Adipose tissue (tissue), 3 donors: ENCODE data around the gene GGA1. TPM values are rescaled to one million over a fixed set of nuclear protein-coding genes. Genes with fewer than 3 reads are reported as not detected.
"Not testable (repeated sequence)": the region's sequence is repeated elsewhere in the genome, so short reads cannot be mapped to it uniquely, and the experiment has no call there.

Experiments
- H3K27ac ChIP-seq: one replicate; pipeline ENCODE4 v1.5.1; 2013; ENCODE audit warnings: low read depth, low read length
- WGBS, 3 donors: extraction: QIAGEN DNeasy Blood & Tissue Kit; methylation state at CpG; one replicate each; pipeline ENCODE4 v1.1.7; 2013; 5-methylcytosine and 5-hydroxymethylcytosine counted together
- polyA plus RNA-seq, 3 donors: library from polyadenylated mRNA; stranded (reverse); fragments of 200-250 nt; gene quantifications; one replicate each; pipeline ENCODE4 v1.2.3, GENCODE V29; 2013
- donor health status: healthy with polysubstance abuse.
- donor health status: Bipolar disorder and iron deficiency.
- donor health status: healthy.

Gene GGA1
- polyA plus RNA-seq, 3 donors, result 24.2 to 33.1 (median 29.8) TPM

DNA sequence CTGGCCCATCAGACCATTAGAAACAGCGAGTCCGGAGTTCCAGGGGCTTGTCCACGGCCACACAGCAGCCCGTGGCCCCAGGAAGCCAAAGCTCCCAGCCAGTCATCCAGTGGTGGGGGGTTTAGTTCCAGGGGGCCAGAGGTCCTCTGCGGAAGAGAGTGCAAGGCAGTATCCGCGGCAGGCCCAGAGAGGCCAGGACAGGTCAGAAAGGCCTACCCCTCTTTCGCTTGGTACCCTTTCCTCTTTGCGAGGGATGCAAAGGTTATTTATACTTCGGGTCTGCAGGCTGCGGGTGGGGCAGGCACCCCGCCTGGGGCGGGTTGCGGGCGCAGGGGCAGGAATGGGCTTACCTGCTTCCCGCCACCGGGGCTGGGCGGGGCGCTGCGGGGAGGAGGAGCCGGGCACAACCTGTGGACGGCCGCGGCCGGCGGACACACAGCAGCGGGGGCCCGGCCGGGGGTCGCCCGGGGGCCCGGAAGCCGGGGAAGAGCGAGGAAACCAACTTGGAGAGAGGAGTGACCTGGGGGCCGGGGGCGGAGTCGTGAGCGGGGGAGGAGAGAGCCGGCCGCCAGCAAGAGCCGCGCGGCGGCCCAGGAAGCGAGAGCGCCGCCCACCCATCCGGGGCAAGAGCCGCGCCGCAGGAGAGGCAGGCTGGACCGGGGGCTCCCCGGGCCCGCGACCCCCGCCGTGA lies 30.6 kb downstream of the GGA1 start, which contains the start of gene SH3BP1:
Gene SH3BP1, plus strand, starts transcription at position 600 of the 691 bp plus-strand sequence. CDS start 119 bp downstream, outside the sequence.
- 7 to 11% (median 7%) methylated on average over 41 to 57 of the region's 57 CpGs for WGBS, 3 donors
- H3K27ac ChIP-seq, result no peak within 1 kb of the TSS

DNA sequence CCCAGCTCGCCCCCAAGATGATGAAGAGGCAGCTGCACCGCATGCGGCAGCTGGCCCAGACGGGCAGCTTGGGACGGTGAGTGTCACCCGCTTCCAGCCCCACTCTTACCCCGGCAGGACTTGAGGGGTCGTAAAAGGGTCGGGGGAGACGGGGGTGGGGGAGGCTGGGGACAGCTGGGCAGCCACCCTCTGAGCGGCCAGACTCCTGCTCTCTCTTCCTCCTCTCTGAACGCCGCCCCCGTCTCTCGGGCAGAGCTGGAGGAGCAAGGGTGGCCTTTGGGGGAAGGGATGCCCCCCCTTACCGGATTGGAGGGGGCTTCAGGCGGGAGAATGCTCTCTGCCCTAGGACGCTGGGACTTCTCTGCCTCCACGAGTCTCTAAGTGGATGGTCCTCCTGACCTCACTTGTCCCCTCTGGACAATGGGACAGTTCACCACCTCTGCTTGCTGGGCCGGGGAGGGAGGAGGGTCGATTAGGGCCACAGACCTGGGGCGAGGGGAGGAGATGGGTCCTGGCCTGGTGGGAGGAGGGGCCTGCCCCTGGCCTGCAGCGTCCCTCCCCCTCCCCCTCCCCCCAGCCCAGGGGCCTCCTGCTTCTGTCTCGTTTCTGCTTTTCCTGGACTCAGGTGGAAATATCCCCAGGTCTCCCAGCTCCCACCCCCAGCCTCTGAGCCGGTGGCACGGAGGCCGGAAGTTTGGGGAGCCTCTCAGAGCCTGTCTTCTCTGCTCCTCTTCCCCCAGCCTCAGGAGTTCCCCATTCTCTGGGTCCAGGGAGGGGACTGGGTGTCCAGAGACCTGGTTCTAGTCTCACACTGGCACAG lies 31.3 kb downstream of the GGA1 start:
- H3K27ac ChIP-seq, result no peak overlapping the region
- 6 to 9% (median 6%) methylated on average over 22 to 27 of the region's 27 CpGs for whole genome bisulfite sequencing, 3 donors

DNA sequence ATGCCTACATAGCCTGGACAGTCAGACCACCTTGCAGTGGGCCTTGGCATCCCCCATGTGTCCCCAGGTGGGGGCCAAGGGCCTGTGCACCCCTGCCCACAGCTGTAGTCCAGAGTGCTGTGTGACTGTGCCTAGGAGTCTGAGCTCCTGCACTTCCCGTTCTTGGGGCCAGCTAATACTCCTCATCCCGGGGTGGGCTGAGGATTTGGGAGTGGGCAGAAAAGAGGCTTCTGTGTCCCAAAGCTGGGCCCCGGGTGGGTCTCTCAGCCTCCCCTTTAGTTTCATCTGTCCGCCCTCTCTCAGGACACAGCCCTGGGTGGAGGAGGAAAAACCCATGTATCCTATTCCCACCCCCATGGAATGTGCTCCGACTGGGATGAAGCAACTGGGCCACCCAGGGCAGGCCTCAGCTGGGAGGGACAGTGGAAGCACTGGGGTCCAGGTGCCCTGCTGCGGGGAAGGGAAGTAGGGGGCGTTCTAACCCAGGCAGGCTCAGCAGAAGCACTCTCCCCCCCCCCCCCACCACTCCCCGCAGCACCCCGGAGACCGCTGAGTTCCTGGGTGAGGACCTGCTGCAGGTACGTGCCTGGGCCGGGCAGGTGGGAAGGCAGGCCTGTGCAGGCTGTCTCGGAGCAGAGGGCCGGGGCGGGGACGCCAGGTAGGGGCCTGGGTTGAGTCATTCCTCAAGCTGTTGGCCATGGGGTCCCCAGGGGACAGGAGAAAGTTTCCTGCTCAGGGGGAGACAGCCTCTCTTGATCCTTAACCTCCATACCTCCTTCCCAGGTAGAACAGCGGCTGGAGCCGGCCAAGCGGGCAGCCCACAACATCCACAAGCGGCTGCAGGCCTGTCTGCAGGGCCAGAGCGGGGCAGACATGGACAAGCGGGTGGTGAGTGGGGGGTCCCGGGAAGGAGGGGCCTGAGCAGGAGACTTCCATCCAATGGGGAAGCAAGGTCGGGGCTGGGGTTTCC lies 32.2 kb downstream of the GGA1 start:
- WGBS, 3 donors, result 68 to 77% (median 71%) methylated on average over 18 to 24 of the region's 24 CpGs
- H3K27ac ChIP-seq, result no peak overlapping the region

DNA sequence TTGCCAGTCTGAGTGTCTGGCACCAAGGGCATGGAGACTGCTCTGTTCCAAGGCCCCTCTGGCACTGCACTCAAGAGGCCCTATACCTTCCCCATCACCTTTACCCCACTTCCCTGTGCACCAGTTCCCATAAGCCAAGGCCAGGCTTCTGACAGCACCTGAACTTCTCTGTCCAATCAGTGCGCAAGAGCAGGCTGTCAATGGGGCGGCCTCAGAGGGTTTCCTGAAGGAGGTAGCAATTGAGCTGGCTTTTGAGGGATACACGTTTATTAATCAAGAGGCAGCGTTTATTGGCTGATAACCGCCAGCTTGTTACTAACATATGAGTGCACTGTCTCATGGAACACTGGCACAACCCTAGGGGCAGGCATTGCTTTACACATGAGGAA lies 32.9 kb downstream of the GGA1 start:
- 66 to 94% (median 94%) methylated on average over 5 of the region's 5 CpGs for WGBS, 3 donors
- no peak overlapping the region for H3K27ac ChIP-seq

DNA sequence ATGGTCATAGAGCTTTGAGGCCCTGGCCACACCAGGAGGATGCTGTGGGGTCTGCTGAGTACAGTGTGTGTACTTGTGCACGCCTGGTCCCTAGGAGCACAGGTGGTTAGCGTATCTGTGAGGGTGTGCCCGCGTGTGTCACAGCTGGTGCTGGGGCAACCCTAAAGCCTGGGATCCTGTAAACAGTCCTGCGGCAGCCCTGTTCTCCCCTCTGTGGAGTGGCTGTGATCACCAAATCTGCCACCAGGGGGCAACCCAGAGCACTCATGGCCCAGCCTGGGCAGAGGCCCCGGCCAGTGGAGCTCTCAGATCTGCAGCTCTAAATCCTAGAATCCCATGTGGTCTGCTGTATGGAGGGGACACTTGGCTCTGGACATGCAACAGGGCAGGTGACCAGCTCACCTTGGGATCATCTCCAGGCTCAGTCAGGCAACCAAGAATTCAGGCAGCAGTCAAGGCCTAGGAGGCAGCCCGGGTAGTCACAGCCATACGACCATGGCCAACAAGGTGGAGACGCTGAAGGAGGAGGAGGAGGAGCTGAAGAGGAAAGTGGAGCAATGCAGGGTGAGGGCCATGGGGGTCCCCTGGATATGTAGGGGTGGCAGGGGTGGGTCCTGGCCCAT lies 34.7 kb downstream of the GGA1 start:
- H3K27ac ChIP-seq, result no peak overlapping the region
- WGBS, 3 donors, result 30 to 33% (median 32%) methylated on average over 9 of the region's 9 CpGs

DNA sequence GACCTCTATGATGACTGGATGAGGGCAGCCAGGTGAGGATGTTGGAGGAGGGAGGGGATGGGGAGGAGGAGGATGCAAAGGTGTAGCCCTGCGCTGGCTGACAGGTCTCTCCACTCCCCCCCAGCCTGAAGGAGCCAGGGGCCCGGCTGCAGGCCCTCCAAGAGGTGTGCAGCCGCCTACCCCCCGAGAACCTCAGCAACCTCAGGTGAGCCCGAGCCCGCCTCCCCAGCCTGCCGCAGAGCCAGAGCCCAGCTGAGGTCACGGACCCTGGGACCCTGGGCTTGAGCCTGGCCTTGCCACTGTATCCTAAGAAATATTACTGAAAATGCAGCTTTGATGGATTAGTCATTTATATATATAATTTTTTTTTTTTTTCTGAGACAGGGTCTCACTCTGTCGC lies 38.7 kb downstream of the GGA1 start:
- H3K27ac ChIP-seq, result no peak overlapping the region
- WGBS, 3 donors, result 93 to 99% (median 95%) methylated on average over 9 of the region's 9 CpGs

DNA sequence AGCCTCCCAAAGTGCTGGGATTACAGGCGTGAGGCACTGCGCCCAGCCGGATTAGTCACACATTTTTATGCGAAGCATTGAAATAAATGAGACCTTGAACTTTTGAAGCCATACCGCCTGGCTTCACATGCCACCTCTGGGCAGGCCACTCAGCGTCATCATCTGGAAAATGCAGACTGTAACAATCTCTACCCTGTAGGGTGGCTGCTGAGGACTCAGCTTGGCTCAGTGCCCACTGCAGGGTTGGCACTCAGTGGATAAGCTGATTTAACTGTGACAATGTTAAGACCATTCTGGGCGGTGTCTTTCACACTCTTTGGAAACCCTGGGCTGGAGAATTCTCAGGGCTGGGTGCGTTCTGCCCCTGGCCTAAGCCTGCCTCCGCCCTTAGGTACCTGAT lies 39.3 kb downstream of the GGA1 start:
- WGBS, 3 donors, result 68 to 93% (median 83%) methylated on average over 9 of the region's 9 CpGs
- H3K27ac ChIP-seq, result no peak overlapping the region

DNA sequence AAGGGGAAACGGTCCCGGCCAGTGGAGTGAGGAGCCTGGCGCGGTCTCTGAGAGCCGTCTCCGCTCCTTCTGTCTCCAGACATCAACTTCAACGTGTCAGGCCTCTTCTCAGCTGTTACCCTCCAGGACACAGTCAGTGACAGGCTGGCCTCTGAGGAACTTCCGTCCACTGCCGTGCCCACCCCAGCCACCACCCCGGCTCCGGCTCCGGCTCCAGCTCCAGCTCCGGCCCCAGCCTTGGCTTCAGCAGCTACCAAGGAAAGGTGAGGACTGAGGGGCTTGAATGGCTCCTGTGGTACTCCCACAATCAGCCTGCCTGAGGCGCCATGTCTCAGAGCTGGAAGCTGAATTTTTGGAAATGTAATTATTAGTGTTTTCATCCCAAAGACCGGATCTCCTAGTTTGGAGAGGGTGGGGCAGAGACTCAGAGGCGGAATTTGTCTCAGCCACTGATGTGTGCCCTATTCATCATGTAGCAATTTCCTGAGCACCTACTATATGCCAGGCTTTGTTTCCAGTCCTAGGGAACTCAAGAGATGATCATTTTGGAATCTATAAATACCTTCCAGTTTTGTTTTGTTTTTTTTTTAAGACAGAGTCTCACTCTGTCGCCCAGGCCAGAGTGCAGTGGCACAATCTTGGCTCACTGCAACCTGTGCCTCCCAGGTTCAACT lies 42.0 kb downstream of the GGA1 start:
- 94 to 96% (median 96%) methylated on average over 17 of the region's 17 CpGs for WGBS, 3 donors
- no peak overlapping the region for H3K27ac ChIP-seq

DNA sequence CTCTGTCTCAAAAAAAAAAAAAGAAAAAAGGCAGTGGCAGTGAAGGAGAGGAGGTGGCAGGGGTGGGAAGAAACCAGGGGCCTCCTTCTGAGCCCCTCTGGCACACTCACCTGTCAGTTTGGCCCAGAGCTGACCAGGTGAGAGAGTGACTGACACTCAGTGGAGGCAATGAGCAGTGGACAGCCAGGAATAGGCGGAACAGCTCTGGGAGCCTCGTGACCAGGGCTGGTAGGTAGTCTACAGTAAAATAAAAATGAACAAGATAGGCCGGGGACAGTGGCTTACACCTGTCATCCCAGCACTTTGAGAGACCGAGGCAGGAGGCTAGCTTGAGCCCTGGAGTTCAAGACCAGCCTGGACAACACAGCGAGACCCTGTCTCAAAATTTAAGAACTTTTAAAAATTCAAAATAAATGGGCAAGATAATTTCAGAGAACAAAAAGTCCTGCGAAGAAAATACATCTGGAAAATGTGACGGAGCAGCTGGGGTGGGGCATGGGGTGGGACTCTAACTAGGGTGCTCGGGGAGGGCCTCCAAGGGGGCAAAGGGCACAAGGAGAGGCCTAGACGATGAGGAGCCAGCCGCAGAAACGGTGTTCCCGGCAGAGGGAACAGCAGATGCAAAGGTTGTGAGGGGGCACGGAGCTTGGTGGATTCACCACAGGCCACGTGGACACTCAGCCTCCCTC lies 46.1 kb downstream of the GGA1 start:
- WGBS, 3 donors, result 70 to 86% (median 78%) methylated on average over 13 to 14 of the region's 14 CpGs
- H3K27ac ChIP-seq, result no peak overlapping the region

DNA sequence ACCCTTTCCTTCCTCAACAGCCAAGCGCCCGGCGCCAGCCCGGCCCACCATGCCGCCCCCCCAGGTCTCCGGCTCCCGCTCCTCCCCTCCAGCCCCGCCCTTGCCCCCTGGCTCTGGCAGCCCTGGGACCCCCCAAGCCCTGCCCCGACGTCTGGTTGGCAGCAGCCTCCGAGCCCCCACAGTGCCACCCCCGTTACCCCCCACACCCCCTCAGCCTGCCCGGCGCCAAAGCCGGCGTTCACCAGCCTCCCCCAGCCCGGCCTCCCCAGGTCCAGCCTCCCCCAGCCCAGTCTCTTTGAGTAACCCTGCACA lies 46.6 kb downstream of the GGA1 start:
- H3K27ac ChIP-seq, result no peak overlapping the region
- WGBS, 3 donors, result 65 to 81% (median 67%) methylated on average over 10 to 17 of the region's 17 CpGs

DNA sequence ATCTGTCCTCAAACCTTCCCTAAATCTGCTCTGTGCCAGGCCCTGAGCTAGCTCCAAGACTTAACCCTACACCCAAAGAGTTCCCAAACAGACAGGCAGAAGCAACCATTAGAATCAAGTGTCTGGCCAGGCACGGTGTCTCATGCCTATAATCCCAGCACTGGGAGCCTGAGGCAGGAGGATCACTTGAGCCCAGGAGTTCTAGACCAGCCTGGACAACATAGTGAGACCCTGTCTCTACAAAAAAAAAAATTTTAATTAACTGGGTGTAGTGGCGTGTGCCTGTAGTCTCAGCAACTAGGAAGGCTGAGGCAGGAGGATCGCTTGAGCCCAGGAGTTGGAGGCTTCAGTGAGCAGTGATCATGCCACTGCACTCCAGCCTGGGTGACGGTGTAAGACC lies 47.9 kb downstream of the GGA1 start:
- 91 to 99% (median 97%) methylated on average over 4 of the region's 4 CpGs for WGBS, 3 donors
- not testable (repeated sequence) for H3K27ac ChIP-seq

DNA sequence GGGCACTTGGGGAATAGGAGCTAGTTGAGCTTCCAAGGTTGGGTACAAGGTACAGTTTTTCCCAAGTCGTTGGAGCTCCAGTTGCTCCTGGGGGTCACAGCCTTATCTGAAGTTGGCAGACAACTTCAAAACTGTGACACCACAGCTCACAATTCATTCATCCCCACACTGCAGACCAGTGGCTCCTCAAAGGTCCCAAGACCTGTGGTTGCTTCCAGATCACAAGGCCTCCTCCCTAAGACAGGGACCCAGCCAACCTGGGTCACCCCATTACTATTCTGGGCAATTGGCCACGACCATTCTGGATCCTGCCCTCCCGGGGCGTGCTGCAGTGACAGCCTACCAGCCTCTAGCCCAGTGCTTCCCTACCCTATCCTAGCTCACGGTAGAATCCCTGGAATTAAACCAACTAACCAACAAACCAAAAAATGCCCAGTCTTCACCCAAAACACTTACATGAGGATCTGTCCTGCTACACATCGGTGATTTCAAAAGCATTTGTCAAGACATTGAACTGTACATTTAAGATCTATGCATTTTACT lies 49.0 kb downstream of the GGA1 start:
- WGBS, 3 donors, result 8 to 11% (median 10%) methylated on average over 6 of the region's 6 CpGs
- H3K27ac ChIP-seq, result no peak overlapping the region

DNA sequence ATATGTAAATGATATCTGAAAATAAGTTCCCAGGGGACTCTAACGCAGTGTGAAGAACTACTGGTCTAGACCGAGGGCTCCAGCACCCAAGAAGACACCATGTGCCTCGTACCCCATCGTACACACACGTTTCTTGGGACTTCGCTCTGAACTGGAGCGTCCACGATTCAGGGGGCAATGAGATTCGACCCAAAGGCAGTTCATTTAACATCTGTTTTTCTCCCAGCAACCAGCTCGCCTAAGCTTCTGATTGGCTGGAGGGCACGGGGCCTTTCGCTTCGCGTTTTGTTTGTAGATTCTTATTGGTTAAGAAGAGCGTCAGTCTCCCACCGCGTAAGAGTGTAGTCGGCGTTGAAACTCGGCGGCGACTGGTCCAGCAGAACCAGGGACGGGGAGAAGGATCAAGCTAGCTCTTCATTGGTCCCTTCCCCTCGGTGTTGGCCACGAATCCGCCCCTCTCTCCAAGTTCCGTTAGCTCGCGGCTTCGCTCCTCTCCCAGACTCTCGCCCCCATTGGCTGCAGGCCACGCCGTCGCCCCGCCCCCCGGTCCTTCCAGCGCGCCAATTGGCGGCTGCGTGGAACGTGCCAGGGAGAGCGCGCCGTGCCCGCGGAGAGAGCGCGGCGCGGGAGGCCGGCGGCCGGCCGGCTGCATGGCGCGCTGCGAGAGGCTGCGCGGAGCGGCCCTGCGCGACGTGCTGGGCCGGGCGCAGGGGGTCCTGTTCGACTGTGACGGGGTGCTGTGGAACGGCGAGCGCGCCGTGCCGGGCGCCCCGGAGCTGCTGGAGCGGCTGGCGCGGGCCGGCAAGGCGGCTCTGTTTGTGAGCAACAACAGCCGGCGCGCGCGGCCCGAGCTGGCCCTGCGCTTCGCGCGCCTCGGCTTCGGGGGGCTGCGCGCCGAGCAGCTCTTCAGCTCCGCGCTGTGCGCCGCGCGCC lies 49.8 kb downstream of the GGA1 start, which contains the start of gene PDXP:
Gene PDXP, plus strand, starts transcription at position 591 of the 933 bp plus-strand sequence. Its CDS starts 60 bp downstream, at position 651.
- H3K27ac ChIP-seq, result no peak within 1 kb of the TSS
- 0% methylated on average over 73 to 101 of the region's 101 CpGs for WGBS, 3 donors

DNA sequence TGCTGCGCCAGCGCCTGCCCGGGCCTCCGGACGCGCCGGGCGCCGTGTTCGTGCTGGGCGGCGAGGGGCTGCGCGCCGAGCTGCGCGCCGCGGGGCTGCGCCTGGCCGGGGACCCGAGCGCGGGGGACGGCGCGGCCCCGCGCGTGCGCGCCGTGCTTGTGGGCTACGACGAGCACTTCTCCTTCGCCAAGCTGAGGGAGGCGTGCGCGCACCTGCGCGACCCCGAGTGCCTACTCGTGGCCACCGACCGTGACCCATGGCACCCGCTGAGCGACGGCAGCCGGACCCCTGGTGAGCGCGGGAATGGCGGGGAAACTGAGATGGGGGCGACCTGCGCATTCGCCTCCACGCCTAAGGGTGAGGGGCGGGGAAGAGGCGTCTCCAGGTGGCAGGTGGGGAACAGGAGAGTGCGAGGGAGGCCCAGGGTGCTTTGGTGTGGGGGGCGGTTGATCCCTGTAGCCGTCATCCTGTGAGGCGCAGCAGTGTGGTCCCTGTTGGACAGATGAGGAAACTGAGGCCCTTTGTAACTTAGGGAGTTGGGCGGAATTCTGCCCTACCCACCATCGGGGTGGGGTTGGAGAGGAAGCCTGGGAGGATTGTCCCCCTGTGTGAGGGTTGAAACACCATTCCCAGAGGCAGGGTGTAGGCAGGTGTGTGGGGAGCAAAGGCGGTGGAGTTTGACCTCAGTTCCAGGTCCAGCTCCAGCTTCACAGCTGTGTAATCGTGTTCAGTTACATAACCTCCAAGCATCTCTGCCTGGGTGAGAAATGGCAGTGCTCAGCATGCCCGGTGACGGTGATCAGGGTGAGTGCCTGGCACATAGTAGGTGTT lies 50.6 kb downstream of the GGA1 start:
- WGBS, 3 donors, result 2 to 3% (median 3%) methylated on average over 58 to 68 of the region's 68 CpGs
- no peak overlapping the region for H3K27ac ChIP-seq
